PFSK-1 (cell line): Measurements from ENCODE around the gene IL26.

Experiments
- FOXP2 ChIP-seq: optimal IDR thresholded peaks from 2 replicates; pipeline ENCODE3; 2011; ENCODE audit warnings: borderline replicate concordance, control low read depth, inconsistent platforms; ENCODE audit not compliant: insufficient read depth; ENCODE audit errors: extremely low read length, extremely low read depth
- POLR2AphosphoS5 ChIP-seq: IDR thresholded peaks from 2 replicates; pipeline ENCODE4 v1.6.1; 2012; ENCODE audit warnings: low read depth, mild to moderate bottlenecking, control low read depth, low read length, moderate library complexity
- REST ChIP-seq, 2 experiments: IDR thresholded peaks; 2 replicates each; pipeline versions ENCODE4 v1.6.1 to v1.8.0; 2011 to 2012; ENCODE audit warnings: low read depth in 2 of 2, low read length in 2 of 2, control low read depth in 1 of 2, inconsistent platforms in 1 of 2, mild to moderate bottlenecking in 1 of 2, moderate library complexity in 1 of 2; ENCODE audit not compliant: insufficient read depth in 1 of 2
- SIN3A ChIP-seq: IDR thresholded peaks from 2 replicates; pipeline ENCODE4 v1.6.1; 2012; ENCODE audit warnings: mild to moderate bottlenecking, low read length, moderate library complexity, borderline replicate concordance; ENCODE audit not compliant: insufficient read depth
- TAF1 ChIP-seq: IDR thresholded peaks from 2 replicates; pipeline ENCODE4 v1.6.1; 2012; ENCODE audit warnings: low read length, control low read depth, borderline replicate concordance; ENCODE audit not compliant: insufficient read depth

IL26 gene

GRCh38 chr12:68159681-68160304, 65.8 kb downstream of the IL26 start, which contains the start of gene IFNG:
IFNG (minus strand) TSS chr12:68159740; CDS start chr12:68159615, 125 bp downstream.
- no peak for TF ChIP-seq POLR2AphosphoS5
- no peak for TF ChIP-seq FOXP2
- no peak for TF ChIP-seq TAF1

GRCh38 chr12:68158432-68158831, 67.2 kb downstream of the IL26 start:
- no peak for TF ChIP-seq REST (IDR thresholded peaks at IDR 0.05; ENCODE audit: insufficient read depth in 1 of 2, low read depth in 2 of 2, low read length in 2 of 2)
- TF ChIP-seq SIN3A = no peak
- no peak for TF ChIP-seq TAF1

GRCh38 chr12:68157380-68157779, 68.2 kb downstream of the IL26 start:
- no peak for TF ChIP-seq TAF1
- no peak for TF ChIP-seq POLR2AphosphoS5
- TF ChIP-seq SIN3A = no peak
- TF ChIP-seq FOXP2 = no peak
- TF ChIP-seq REST (IDR thresholded peaks at IDR 0.05; ENCODE audit: insufficient read depth in 1 of 2, low read depth in 2 of 2, low read length in 2 of 2) = no peak

- TF ChIP-seq TAF1 (no peak), SIN3A (no peak), REST (IDR thresholded peaks at IDR 0.05; ENCODE audit: insufficient read depth in 1 of 2, low read depth in 2 of 2, low read length in 2 of 2) (no peak), POLR2AphosphoS5 (no peak), FOXP2 (no peak)
These were observed 69.0 kb downstream of the IL26 start for GRCh38 chr12:68156636-68157035.

GRCh38 chr12:68154779-68155178, 70.8 kb downstream of the IL26 start:
- no peak for TF ChIP-seq REST (IDR thresholded peaks at IDR 0.05; ENCODE audit: insufficient read depth in 1 of 2, low read depth in 2 of 2, low read length in 2 of 2)
- no peak for TF ChIP-seq TAF1
- no peak for TF ChIP-seq SIN3A
- no peak for TF ChIP-seq POLR2AphosphoS5
- TF ChIP-seq FOXP2 = no peak
